Measurements from ENCODE around the gene TFAP2C. TPM values are rescaled to one million over a fixed set of nuclear protein-coding genes. Genes with fewer than 3 reads are reported as not detected.

Gene TFAP2C
- total and polyA plus RNA-seq, 2 experiments from 2014 or later, result 11.9 to 14.3 TPM

DNA sequence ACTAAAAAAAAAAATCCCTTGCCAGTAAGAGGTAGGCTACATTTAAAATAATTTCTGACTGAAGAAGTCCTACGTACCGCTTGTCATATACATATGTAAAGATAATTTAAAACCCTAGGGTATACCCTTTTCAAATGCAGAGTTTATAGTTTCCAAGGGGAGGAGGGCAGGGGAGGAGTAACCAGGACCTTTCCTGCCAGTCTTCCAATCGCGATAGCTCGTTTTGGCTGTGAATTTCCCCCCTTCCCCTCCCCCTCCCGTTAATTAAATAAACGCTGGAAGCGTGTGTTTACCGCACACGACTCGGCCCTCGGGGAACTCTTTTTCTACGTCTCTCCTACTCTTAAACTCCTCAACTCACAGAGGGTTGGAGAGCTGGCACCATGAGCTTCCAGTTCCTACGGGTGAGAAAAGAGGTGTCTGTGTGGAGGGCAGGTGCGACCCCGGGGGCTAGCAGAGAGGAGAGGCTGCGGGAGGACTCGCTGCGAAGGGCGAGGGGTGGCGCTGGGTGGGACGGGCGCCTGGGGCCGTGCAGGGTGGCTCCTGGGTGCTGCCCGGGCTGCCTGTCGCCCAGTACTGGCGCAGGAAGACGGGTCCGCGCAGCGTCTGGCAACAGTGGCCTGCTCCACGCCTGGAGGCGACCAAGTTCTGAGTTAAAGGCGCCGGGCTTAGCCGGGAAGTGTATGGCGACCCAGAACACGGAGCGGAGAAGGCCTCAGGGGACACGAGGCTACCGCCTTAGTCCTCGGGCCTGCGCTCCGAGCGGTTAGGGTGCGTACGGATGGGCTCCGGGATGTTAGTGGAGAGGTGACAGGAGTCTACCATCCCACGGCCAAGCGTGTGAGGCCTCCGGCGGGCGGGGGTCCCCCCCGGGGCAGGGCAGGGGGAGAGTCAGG, 4.1 kb upstream of the TFAP2C start:
- Histone ChIP-seq H3K27ac (ENCODE audit: low read depth) (no peak overlapping the region), H4K20me1 (replicated peaks; ENCODE audit: insufficient read depth) (peaks cover 7% of the 10 kb centered on the region), H3K4me2 (peak overlapping the region; percentile 98), H3K79me2 (replicated peaks; ENCODE audit: insufficient read depth) (no peaks in the 10 kb centered on the region), H3K4me1 (ENCODE audit: insufficient read depth) (peaks cover 42% of the 10 kb centered on the region), H3K27me3 (ENCODE audit: insufficient read depth) (peaks cover 50% of the 10 kb centered on the region), H3F3A (replicated peaks; ENCODE audit: low read depth) (peaks cover 9% of the 10 kb centered on the region; the same call in 1 of the 2 replicates), H3K36me3 (ENCODE audit: insufficient read depth) (no peaks in the 10 kb centered on the region), H2AFZ (peak overlapping the region; percentile 20), H3K4me3 (peak overlapping the region; percentile 95), H3K9me2 (ENCODE audit: insufficient read depth) (no peaks in the 10 kb centered on the region)
- Mint-ChIP-seq H3K9me3 (no peaks in the 10 kb centered on the region), H3K4me1 (peaks cover 36% of the 10 kb centered on the region), H3K4me3 (peak overlapping the region; percentile 79), H3K27ac (no peak overlapping the region), H3K27me3 (ENCODE audit: insufficient read depth, low read depth, poor library complexity) (peaks cover 57% of the 10 kb centered on the region), H3K36me3 (ENCODE audit: low read depth) (no peaks in the 10 kb centered on the region; the same call in 2 of the 3 replicates)
- DNase-seq (ENCODE audit: low spot score) (peak; percentile 89), ATAC-seq (peak; percentile 8)
- TF ChIP-seq ZNF114 (CRISPR knock-in tag; IDR thresholded peaks at IDR 0.05) (no peak), EZH2 (IDR thresholded peaks at IDR 0.05; ENCODE audit: low read depth, unreplicated experiment) (no peak), NANOG (IDR thresholded peaks at IDR 0.05; ENCODE audit: borderline replicate concordance) (no peak), JUNB (IDR thresholded peaks at IDR 0.05; ENCODE audit: unreplicated experiment) (no peak), EZH2phosphoT487 (IDR thresholded peaks at IDR 0.05; ENCODE audit: unreplicated experiment) (no peak)
- TF ChIP-seq, protein P1, sequence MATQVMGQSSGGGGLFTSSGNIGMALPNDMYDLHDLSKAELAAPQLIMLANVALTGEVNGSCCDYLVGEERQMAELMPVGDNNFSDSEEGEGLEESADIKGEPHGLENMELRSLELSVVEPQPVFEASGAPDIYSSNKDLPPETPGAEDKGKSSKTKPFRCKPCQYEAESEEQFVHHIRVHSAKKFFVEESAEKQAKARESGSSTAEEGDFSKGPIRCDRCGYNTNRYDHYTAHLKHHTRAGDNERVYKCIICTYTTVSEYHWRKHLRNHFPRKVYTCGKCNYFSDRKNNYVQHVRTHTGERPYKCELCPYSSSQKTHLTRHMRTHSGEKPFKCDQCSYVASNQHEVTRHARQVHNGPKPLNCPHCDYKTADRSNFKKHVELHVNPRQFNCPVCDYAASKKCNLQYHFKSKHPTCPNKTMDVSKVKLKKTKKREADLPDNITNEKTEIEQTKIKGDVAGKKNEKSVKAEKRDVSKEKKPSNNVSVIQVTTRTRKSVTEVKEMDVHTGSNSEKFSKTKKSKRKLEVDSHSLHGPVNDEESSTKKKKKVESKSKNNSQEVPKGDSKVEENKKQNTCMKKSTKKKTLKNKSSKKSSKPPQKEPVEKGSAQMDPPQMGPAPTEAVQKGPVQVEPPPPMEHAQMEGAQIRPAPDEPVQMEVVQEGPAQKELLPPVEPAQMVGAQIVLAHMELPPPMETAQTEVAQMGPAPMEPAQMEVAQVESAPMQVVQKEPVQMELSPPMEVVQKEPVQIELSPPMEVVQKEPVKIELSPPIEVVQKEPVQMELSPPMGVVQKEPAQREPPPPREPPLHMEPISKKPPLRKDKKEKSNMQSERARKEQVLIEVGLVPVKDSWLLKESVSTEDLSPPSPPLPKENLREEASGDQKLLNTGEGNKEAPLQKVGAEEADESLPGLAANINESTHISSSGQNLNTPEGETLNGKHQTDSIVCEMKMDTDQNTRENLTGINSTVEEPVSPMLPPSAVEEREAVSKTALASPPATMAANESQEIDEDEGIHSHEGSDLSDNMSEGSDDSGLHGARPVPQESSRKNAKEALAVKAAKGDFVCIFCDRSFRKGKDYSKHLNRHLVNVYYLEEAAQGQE (IDR thresholded peaks at IDR 0.05; ENCODE audit: unreplicated experiment), result no peak
- TF ChIP-seq, protein P2, sequence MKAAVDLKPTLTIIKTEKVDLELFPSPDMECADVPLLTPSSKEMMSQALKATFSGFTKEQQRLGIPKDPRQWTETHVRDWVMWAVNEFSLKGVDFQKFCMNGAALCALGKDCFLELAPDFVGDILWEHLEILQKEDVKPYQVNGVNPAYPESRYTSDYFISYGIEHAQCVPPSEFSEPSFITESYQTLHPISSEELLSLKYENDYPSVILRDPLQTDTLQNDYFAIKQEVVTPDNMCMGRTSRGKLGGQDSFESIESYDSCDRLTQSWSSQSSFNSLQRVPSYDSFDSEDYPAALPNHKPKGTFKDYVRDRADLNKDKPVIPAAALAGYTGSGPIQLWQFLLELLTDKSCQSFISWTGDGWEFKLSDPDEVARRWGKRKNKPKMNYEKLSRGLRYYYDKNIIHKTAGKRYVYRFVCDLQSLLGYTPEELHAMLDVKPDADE (IDR thresholded peaks at IDR 0.05), result no peak
- TF ChIP-seq, protein P3, sequence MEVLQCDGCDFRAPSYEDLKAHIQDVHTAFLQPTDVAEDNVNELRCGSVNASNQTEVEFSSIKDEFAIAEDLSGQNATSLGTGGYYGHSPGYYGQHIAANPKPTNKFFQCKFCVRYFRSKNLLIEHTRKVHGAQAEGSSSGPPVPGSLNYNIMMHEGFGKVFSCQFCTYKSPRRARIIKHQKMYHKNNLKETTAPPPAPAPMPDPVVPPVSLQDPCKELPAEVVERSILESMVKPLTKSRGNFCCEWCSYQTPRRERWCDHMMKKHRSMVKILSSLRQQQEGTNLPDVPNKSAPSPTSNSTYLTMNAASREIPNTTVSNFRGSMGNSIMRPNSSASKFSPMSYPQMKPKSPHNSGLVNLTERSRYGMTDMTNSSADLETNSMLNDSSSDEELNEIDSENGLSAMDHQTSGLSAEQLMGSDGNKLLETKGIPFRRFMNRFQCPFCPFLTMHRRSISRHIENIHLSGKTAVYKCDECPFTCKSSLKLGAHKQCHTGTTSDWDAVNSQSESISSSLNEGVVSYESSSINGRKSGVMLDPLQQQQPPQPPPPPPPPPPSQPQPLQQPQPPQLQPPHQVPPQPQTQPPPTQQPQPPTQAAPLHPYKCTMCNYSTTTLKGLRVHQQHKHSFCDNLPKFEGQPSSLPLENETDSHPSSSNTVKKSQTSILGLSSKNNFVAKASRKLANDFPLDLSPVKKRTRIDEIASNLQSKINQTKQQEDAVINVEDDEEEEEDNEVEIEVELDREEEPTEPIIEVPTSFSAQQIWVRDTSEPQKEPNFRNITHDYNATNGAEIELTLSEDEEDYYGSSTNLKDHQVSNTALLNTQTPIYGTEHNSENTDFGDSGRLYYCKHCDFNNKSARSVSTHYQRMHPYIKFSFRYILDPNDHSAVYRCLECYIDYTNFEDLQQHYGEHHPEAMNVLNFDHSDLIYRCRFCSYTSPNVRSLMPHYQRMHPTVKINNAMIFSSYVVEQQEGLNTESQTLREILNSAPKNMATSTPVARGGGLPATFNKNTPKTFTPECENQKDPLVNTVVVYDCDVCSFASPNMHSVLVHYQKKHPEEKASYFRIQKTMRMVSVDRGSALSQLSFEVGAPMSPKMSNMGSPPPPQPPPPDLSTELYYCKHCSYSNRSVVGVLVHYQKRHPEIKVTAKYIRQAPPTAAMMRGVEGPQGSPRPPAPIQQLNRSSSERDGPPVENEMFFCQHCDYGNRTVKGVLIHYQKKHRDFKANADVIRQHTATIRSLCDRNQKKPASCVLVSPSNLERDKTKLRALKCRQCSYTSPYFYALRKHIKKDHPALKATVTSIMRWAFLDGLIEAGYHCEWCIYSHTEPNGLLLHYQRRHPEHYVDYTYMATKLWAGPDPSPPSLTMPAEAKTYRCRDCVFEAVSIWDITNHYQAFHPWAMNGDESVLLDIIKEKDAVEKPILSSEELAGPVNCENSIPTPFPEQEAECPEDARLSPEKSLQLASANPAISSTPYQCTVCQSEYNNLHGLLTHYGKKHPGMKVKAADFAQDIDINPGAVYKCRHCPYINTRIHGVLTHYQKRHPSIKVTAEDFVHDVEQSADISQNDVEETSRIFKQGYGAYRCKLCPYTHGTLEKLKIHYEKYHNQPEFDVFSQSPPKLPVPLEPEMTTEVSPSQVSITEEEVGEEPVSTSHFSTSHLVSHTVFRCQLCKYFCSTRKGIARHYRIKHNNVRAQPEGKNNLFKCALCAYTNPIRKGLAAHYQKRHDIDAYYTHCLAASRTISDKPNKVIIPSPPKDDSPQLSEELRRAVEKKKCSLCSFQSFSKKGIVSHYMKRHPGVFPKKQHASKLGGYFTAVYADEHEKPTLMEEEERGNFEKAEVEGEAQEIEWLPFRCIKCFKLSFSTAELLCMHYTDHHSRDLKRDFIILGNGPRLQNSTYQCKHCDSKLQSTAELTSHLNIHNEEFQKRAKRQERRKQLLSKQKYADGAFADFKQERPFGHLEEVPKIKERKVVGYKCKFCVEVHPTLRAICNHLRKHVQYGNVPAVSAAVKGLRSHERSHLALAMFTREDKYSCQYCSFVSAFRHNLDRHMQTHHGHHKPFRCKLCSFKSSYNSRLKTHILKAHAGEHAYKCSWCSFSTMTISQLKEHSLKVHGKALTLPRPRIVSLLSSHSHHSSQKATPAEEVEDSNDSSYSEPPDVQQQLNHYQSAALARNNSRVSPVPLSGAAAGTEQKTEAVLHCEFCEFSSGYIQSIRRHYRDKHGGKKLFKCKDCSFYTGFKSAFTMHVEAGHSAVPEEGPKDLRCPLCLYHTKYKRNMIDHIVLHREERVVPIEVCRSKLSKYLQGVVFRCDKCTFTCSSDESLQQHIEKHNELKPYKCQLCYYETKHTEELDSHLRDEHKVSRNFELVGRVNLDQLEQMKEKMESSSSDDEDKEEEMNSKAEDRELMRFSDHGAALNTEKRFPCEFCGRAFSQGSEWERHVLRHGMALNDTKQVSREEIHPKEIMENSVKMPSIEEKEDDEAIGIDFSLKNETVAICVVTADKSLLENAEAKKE (CRISPR knock-in tag; IDR thresholded peaks at IDR 0.05), result no peak
- TF ChIP-seq, protein P4, sequence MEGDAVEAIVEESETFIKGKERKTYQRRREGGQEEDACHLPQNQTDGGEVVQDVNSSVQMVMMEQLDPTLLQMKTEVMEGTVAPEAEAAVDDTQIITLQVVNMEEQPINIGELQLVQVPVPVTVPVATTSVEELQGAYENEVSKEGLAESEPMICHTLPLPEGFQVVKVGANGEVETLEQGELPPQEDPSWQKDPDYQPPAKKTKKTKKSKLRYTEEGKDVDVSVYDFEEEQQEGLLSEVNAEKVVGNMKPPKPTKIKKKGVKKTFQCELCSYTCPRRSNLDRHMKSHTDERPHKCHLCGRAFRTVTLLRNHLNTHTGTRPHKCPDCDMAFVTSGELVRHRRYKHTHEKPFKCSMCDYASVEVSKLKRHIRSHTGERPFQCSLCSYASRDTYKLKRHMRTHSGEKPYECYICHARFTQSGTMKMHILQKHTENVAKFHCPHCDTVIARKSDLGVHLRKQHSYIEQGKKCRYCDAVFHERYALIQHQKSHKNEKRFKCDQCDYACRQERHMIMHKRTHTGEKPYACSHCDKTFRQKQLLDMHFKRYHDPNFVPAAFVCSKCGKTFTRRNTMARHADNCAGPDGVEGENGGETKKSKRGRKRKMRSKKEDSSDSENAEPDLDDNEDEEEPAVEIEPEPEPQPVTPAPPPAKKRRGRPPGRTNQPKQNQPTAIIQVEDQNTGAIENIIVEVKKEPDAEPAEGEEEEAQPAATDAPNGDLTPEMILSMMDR (conservative IDR thresholded peaks at IDR 0.05; ENCODE audit: low read depth in 2 of 2), result no peak
